ENCODE measurements around the gene CRTAC1. TPM values are rescaled to one million over a fixed set of nuclear protein-coding genes. Genes with fewer than 3 reads are reported as not detected.
A peak's percentile ranks its signal among the peaks of the same experiment; 100 is the strongest.

The CRTAC1 gene
- total and polyA plus RNA-seq, 2 experiments from 2014 or later = 0.30 to 8.0 TPM

- Histone ChIP-seq H3K4me1 (ENCODE audit: low read depth) (no peaks in the 10 kb centered on the region), H3K27me3 (no peaks in the 10 kb centered on the region), H3K27ac (no peak overlapping the region), H3K9me3 (ENCODE audit: low read depth) (no peaks in the 10 kb centered on the region), H3K36me3 (no peaks in the 10 kb centered on the region), H3K4me3 (no peak overlapping the region)
- TF ChIP-seq, protein P1, sequence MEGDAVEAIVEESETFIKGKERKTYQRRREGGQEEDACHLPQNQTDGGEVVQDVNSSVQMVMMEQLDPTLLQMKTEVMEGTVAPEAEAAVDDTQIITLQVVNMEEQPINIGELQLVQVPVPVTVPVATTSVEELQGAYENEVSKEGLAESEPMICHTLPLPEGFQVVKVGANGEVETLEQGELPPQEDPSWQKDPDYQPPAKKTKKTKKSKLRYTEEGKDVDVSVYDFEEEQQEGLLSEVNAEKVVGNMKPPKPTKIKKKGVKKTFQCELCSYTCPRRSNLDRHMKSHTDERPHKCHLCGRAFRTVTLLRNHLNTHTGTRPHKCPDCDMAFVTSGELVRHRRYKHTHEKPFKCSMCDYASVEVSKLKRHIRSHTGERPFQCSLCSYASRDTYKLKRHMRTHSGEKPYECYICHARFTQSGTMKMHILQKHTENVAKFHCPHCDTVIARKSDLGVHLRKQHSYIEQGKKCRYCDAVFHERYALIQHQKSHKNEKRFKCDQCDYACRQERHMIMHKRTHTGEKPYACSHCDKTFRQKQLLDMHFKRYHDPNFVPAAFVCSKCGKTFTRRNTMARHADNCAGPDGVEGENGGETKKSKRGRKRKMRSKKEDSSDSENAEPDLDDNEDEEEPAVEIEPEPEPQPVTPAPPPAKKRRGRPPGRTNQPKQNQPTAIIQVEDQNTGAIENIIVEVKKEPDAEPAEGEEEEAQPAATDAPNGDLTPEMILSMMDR (IDR thresholded peaks at IDR 0.05; ENCODE audit: low read depth, low read length) = no peak
- no peak for DNase-seq (ENCODE audit: low read depth in 1 of 2, low spot score in 1 of 2)
Measured at GRCh38 chr10:97895084-97895483, 135.3 kb downstream of the CRTAC1 start.

DNA sequence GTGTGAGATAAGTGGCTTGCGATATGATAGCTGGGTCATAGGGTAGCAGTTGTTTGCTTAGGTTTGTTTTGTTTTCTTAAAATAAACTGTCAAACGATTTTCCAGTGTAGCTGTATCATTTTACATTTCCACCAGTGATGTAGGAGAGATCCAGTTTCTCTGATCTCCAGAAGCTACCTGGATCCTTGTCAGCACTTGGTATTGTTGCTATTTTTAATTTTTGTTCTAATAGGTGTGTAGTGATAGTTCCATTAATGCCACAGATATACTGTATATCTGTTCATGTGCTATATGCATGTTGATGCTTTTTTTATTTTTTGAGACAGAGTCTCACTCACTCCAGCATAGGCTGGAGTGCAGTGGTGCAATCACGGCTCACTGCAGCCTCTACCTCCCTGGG lies 136.3 kb downstream of the CRTAC1 start:
- Histone ChIP-seq H3K36me3 (no peaks in the 10 kb centered on the region), H3K27ac (no peak overlapping the region), H3K4me3 (no peak overlapping the region), H3K4me1 (ENCODE audit: low read depth) (no peaks in the 10 kb centered on the region), H3K27me3 (no peaks in the 10 kb centered on the region), H3K9me3 (ENCODE audit: low read depth) (no peaks in the 10 kb centered on the region)
- TF ChIP-seq, protein P1 (IDR thresholded peaks at IDR 0.05; ENCODE audit: low read depth, low read length) = no peak
- no peak for DNase-seq (ENCODE audit: low read depth in 1 of 2, low spot score in 1 of 2)

DNA sequence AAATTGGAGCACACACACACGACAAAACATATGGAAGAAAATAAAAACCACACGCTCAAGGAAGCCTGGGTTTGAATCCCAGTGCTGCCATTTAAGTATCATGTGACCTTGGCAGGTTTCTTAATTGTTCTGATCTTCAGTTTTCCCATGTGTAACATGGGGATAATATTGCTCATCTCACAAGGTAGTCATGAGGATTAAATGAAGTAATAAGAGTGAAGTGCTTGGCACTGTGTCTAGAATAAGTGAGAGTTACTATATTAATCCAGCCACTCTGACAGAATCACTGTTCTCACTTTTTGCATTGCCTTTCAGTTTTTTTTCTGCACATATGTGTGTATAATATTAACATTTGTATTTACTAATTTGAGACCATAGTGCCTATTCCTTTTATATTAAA lies 137.5 kb downstream of the CRTAC1 start:
- no peak overlapping the region for H3K27ac ChIP-seq
- no peaks in the 10 kb centered on the region for H3K27me3 ChIP-seq
- TF ChIP-seq, protein P1 (IDR thresholded peaks at IDR 0.05; ENCODE audit: low read depth, low read length) = no peak
- H3K4me3 ChIP-seq = no peak overlapping the region
- DNase-seq (ENCODE audit: low read depth in 1 of 2, low spot score in 1 of 2) = no peak
- no peaks in the 10 kb centered on the region for H3K9me3 ChIP-seq (ENCODE audit: low read depth)
- H3K4me1 ChIP-seq (ENCODE audit: low read depth) = no peaks in the 10 kb centered on the region
- no peaks in the 10 kb centered on the region for H3K36me3 ChIP-seq

- TF ChIP-seq, protein P1 (IDR thresholded peaks at IDR 0.05; ENCODE audit: low read depth, low read length) = no peak
- Histone ChIP-seq H3K36me3 (no peaks in the 10 kb centered on the region), H3K27ac (no peak overlapping the region), H3K27me3 (no peaks in the 10 kb centered on the region), H3K9me3 (ENCODE audit: low read depth) (no peaks in the 10 kb centered on the region), H3K4me3 (no peak overlapping the region), H3K4me1 (ENCODE audit: low read depth) (no peaks in the 10 kb centered on the region)
- no peak for DNase-seq (ENCODE audit: low read depth in 1 of 2, low spot score in 1 of 2)
Measured at GRCh38 chr10:97892506-97892905, 137.9 kb downstream of the CRTAC1 start.

- DNase-seq (ENCODE audit: low read depth in 1 of 2, low spot score in 1 of 2) = peak in 1 of 2 donors; percentile 35
- TF ChIP-seq, protein P1 (IDR thresholded peaks at IDR 0.05; ENCODE audit: low read depth, low read length) = no peak
- no peak overlapping the region for H3K27ac ChIP-seq
Measured at GRCh38 chr10:97891497-97892167, 138.8 kb downstream of the CRTAC1 start.

More at GRCh38 chr10:97891497-97892167, 138.8 kb downstream of the CRTAC1 start:
- Histone ChIP-seq H3K9me3 (ENCODE audit: low read depth) (no peaks in the 10 kb centered on the region), H3K27me3 (no peaks in the 10 kb centered on the region), H3K4me3 (no peak overlapping the region), H3K4me1 (ENCODE audit: low read depth) (no peaks in the 10 kb centered on the region), H3K36me3 (no peaks in the 10 kb centered on the region)
